ENCODE results near the gene ACSS2.

Gene ACSS2

GRCh38 chr20:34954904-34955230, 78.5 kb downstream of the ACSS2 start:
- Mint-ChIP-seq H3K4me1 (ENCODE audit: low read depth) (peaks cover 20% of the 10 kb centered on the region), H3K4me3 (peak overlapping the region; percentile 86), H3K27me3 (no peaks in the 10 kb centered on the region), H3K9me3 (no peaks in the 10 kb centered on the region), H3K36me3 (ENCODE audit: low read depth) (peaks cover 28% of the 10 kb centered on the region), H3K27ac (peak overlapping the region; percentile 96)
- intact Hi-C loops (cut with micrococcal nuclease) = loop anchor here (1.0 kb wide), 1 partner anchor 81 kb away; no protein-coding TSS in a partner anchor

GRCh38 chr20:34955231-34956040, 79.0 kb downstream of the ACSS2 start, which contains the start of the genes GSS and MYH7B:
GSS (minus strand) TSS chr20:34955806; CDS start chr20:34951852, 3,954 bp downstream.
MYH7B (plus strand) TSS chr20:34955868; CDS start chr20:34978006, 22,138 bp downstream.
- no peaks in the 10 kb centered on the region for H3K27me3 Mint-ChIP-seq
- intact Hi-C loops (cut with micrococcal nuclease) = loop anchor here (1.0 kb wide), 1 partner anchor 81 kb away; no protein-coding TSS in a partner anchor
- peaks cover 21% of the 10 kb centered on the region for H3K4me1 Mint-ChIP-seq (ENCODE audit: low read depth)
- no peaks in the 10 kb centered on the region for H3K9me3 Mint-ChIP-seq
- H3K4me3 Mint-ChIP-seq = peak within 1 kb of the TSS; percentile 86
- peaks cover 22% of the 10 kb centered on the region for H3K36me3 Mint-ChIP-seq (ENCODE audit: low read depth)
- H3K27ac Mint-ChIP-seq = peak within 1 kb of the TSS; percentile 96

- intact Hi-C loops (cut with micrococcal nuclease) = no loop called here
- Mint-ChIP-seq H3K36me3 (ENCODE audit: low read depth) (peaks cover 20% of the 10 kb centered on the region), H3K27ac (peak overlapping the region; percentile 96), H3K27me3 (no peaks in the 10 kb centered on the region), H3K9me3 (no peaks in the 10 kb centered on the region), H3K4me3 (peak overlapping the region; percentile 86), H3K4me1 (ENCODE audit: low read depth) (peaks cover 27% of the 10 kb centered on the region)
Measured at GRCh38 chr20:34956041-34956458, 79.6 kb downstream of the ACSS2 start.

- H3K27me3 Mint-ChIP-seq = no peaks in the 10 kb centered on the region
- no peaks in the 10 kb centered on the region for H3K9me3 Mint-ChIP-seq
- peak overlapping the region; percentile 96 for H3K27ac Mint-ChIP-seq
- intact Hi-C loops (cut with micrococcal nuclease) = no loop called here
- no peak overlapping the region for H3K4me3 Mint-ChIP-seq
- peaks cover 27% of the 10 kb centered on the region for H3K4me1 Mint-ChIP-seq (ENCODE audit: low read depth)
- H3K36me3 Mint-ChIP-seq (ENCODE audit: low read depth) = peaks cover 13% of the 10 kb centered on the region
Measured at GRCh38 chr20:34956751-34957472, 80.5 kb downstream of the ACSS2 start.

- no peak overlapping the region for H3K4me3 Mint-ChIP-seq
- no peaks in the 10 kb centered on the region for H3K36me3 Mint-ChIP-seq (ENCODE audit: low read depth)
- no peaks in the 10 kb centered on the region for H3K27me3 Mint-ChIP-seq
- no peaks in the 10 kb centered on the region for H3K9me3 Mint-ChIP-seq
- peaks cover 7% of the 10 kb centered on the region for H3K4me1 Mint-ChIP-seq (ENCODE audit: low read depth)
- H3K27ac Mint-ChIP-seq = no peak overlapping the region
- intact Hi-C loops (cut with micrococcal nuclease) = loop anchor here (5.0 kb wide), 1 partner anchor 132 kb away; no protein-coding TSS in a partner anchor
Measured at GRCh38 chr20:34964486-34964885, 88.1 kb downstream of the ACSS2 start.

GRCh38 chr20:34965051-34965450, 88.6 kb downstream of the ACSS2 start:
- Mint-ChIP-seq H3K4me3 (no peak overlapping the region), H3K9me3 (no peaks in the 10 kb centered on the region), H3K27ac (no peak overlapping the region), H3K4me1 (ENCODE audit: low read depth) (peaks cover 7% of the 10 kb centered on the region), H3K36me3 (ENCODE audit: low read depth) (no peaks in the 10 kb centered on the region), H3K27me3 (no peaks in the 10 kb centered on the region)
- intact Hi-C loops (cut with micrococcal nuclease) = no loop called here

GRCh38 chr20:34967421-34967820, 91.0 kb downstream of the ACSS2 start:
- no peak overlapping the region for H3K27ac Mint-ChIP-seq
- intact Hi-C loops (cut with micrococcal nuclease) = no loop called here
- no peak overlapping the region for H3K4me3 Mint-ChIP-seq
- no peaks in the 10 kb centered on the region for H3K4me1 Mint-ChIP-seq (ENCODE audit: low read depth)
- no peaks in the 10 kb centered on the region for H3K36me3 Mint-ChIP-seq (ENCODE audit: low read depth)
- H3K9me3 Mint-ChIP-seq = no peaks in the 10 kb centered on the region
- no peaks in the 10 kb centered on the region for H3K27me3 Mint-ChIP-seq

- no peaks in the 10 kb centered on the region for H3K27me3 Mint-ChIP-seq
- H3K36me3 Mint-ChIP-seq (ENCODE audit: low read depth) = no peaks in the 10 kb centered on the region
- H3K4me1 Mint-ChIP-seq (ENCODE audit: low read depth) = no peaks in the 10 kb centered on the region
- no peak overlapping the region for H3K4me3 Mint-ChIP-seq
- no peak overlapping the region for H3K27ac Mint-ChIP-seq
- intact Hi-C loops (cut with micrococcal nuclease) = no loop called here
- no peaks in the 10 kb centered on the region for H3K9me3 Mint-ChIP-seq
Measured at GRCh38 chr20:34968042-34968775, 91.8 kb downstream of the ACSS2 start.

GRCh38 chr20:34970193-34970840, 93.9 kb downstream of the ACSS2 start:
- intact Hi-C loops (cut with micrococcal nuclease) = no loop called here
- Mint-ChIP-seq H3K27ac (no peak overlapping the region), H3K36me3 (ENCODE audit: low read depth) (no peaks in the 10 kb centered on the region), H3K4me1 (ENCODE audit: low read depth) (no peaks in the 10 kb centered on the region), H3K9me3 (no peaks in the 10 kb centered on the region), H3K27me3 (peaks cover 1% of the 10 kb centered on the region), H3K4me3 (no peak overlapping the region)

- Mint-ChIP-seq H3K4me1 (ENCODE audit: low read depth) (no peaks in the 10 kb centered on the region), H3K27ac (no peak overlapping the region), H3K9me3 (no peaks in the 10 kb centered on the region), H3K4me3 (no peak overlapping the region), H3K36me3 (ENCODE audit: low read depth) (no peaks in the 10 kb centered on the region), H3K27me3 (peaks cover 1% of the 10 kb centered on the region)
- intact Hi-C loops (cut with micrococcal nuclease) = no loop called here
Measured at GRCh38 chr20:34970846-34971560, 94.6 kb downstream of the ACSS2 start.

- no peaks in the 10 kb centered on the region for H3K36me3 Mint-ChIP-seq (ENCODE audit: low read depth)
Measured at GRCh38 chr20:34971561-34972235, 95.3 kb downstream of the ACSS2 start.

GRCh38 chr20:34974246-34974645, 97.8 kb downstream of the ACSS2 start:
- H3K4me1 Mint-ChIP-seq (ENCODE audit: low read depth) = no peaks in the 10 kb centered on the region
- peaks cover 1% of the 10 kb centered on the region for H3K27me3 Mint-ChIP-seq
- H3K36me3 Mint-ChIP-seq (ENCODE audit: low read depth) = no peaks in the 10 kb centered on the region
- no peak overlapping the region for H3K27ac Mint-ChIP-seq
- H3K4me3 Mint-ChIP-seq = no peak overlapping the region
- intact Hi-C loops (cut with micrococcal nuclease) = no loop called here
- no peaks in the 10 kb centered on the region for H3K9me3 Mint-ChIP-seq

More at GRCh38 chr20:34971561-34972235, 95.3 kb downstream of the ACSS2 start:
- Mint-ChIP-seq H3K9me3 (no peaks in the 10 kb centered on the region), H3K4me1 (ENCODE audit: low read depth) (no peaks in the 10 kb centered on the region), H3K4me3 (no peak overlapping the region), H3K27ac (no peak overlapping the region), H3K27me3 (peaks cover 1% of the 10 kb centered on the region)
- intact Hi-C loops (cut with micrococcal nuclease) = no loop called here

Data from dendritic cell treated with granulocyte-macrophage colony-stimulating factor and Interleukin-4, amounts not matched to agents 40 ng/mL and 50 ng/mL, for 4 days (primary cell).